H9 (cell line): ENCODE data around the gene CCL4L2. TPM values are rescaled to one million over a fixed set of nuclear protein-coding genes. Genes with fewer than 3 reads are reported as not detected.

ENCODE experiments used
- DNase-seq: peaks from one replicate; pipeline ENCODE4 v3.0.0-alpha.2; 2017
- H2AFZ ChIP-seq: one replicate; pipeline ENCODE4 v1.6.1; 2013; ENCODE audit warnings: mild to moderate bottlenecking, low read length, control low read depth, moderate library complexity
- H2AK5ac ChIP-seq: 2 replicates; pipeline ENCODE4 v1.6.1; 2013; ENCODE audit warnings: low read length, control low read depth, mixed read lengths; ENCODE audit not compliant: insufficient read length
- H2BK120ac ChIP-seq: one replicate; pipeline ENCODE4 v1.6.1; 2013; ENCODE audit warnings: low read depth, mild to moderate bottlenecking, low read length, control low read depth, inconsistent platforms; ENCODE audit not compliant: poor library complexity, severe bottlenecking
- H2BK12ac ChIP-seq: 2 replicates; pipeline ENCODE4 v1.6.1; 2013; ENCODE audit warnings: low read length, control low read depth, mixed read lengths, low read depth; ENCODE audit not compliant: insufficient read length
- H2BK15ac ChIP-seq: 2 replicates; pipeline ENCODE4 v1.6.1; 2013; ENCODE audit warnings: low read depth, low read length, control low read depth
- H2BK20ac ChIP-seq: one replicate; pipeline ENCODE4 v1.6.1; 2013; ENCODE audit warnings: low read depth, mild to moderate bottlenecking, low read length, control low read depth, inconsistent platforms; ENCODE audit not compliant: poor library complexity, severe bottlenecking
- H2BK5ac ChIP-seq: 2 replicates; pipeline ENCODE4 v1.6.1; 2013; ENCODE audit warnings: low read length, control low read depth, mixed read lengths; ENCODE audit not compliant: insufficient read length
- H3K14ac ChIP-seq: 2 replicates; pipeline ENCODE4 v1.6.1; 2013; ENCODE audit warnings: low read length, control low read depth; ENCODE audit not compliant: insufficient read depth
- H3K18ac ChIP-seq: 2 replicates; pipeline ENCODE4 v1.6.1; 2013; ENCODE audit warnings: low read depth, mild to moderate bottlenecking, mixed read lengths, low read length, control low read depth; ENCODE audit not compliant: insufficient read length
- H3K23ac ChIP-seq: 2 replicates; pipeline ENCODE4 v1.6.1; 2013; ENCODE audit warnings: low read length, control low read depth, mixed read lengths, low read depth; ENCODE audit not compliant: insufficient read length
- H3K23me2 ChIP-seq: 2 replicates; pipeline ENCODE4 v1.6.1; 2013; ENCODE audit warnings: low read depth, mild to moderate bottlenecking, mixed read lengths, low read length, control low read depth; ENCODE audit not compliant: insufficient read length, poor library complexity, severe bottlenecking
- H3K27ac ChIP-seq: 2 replicates; pipeline ENCODE4 v1.5.1; 2013; ENCODE audit warnings: low read length, control low read depth, mixed read lengths, low read depth; ENCODE audit not compliant: insufficient read length
- H3K27me3 ChIP-seq: 2 replicates; pipeline ENCODE4 v1.6.1; 2013; ENCODE audit warnings: low read length, control low read depth, inconsistent platforms; ENCODE audit not compliant: insufficient read depth
- H3K4ac ChIP-seq: 2 replicates; pipeline ENCODE4 v1.6.1; 2013; ENCODE audit warnings: low read depth, mild to moderate bottlenecking, control low read depth, inconsistent platforms, low read length, moderate library complexity
- H3K4me1 ChIP-seq: 2 replicates; pipeline ENCODE4 v1.6.1; 2013; ENCODE audit warnings: low read length, control low read depth, inconsistent platforms; ENCODE audit not compliant: insufficient read depth
- H3K4me2 ChIP-seq: 2 replicates; pipeline ENCODE4 v1.6.1; 2013; ENCODE audit warnings: low read length, control low read depth, mixed read lengths; ENCODE audit not compliant: insufficient read length, insufficient read depth
- H3K56ac ChIP-seq: 2 replicates; pipeline ENCODE4 v1.6.1; 2013; ENCODE audit warnings: low read depth, mild to moderate bottlenecking, mixed read lengths, low read length, control low read depth; ENCODE audit not compliant: insufficient read length
- H3K79me1 ChIP-seq: 2 replicates; pipeline ENCODE4 v1.6.1; 2013; ENCODE audit warnings: low read depth, mild to moderate bottlenecking, moderate library complexity, low read length, control low read depth, inconsistent platforms; ENCODE audit not compliant: insufficient read depth, poor library complexity, severe bottlenecking
- H3K79me2 ChIP-seq: 2 replicates; pipeline ENCODE4 v1.6.1; 2013; ENCODE audit warnings: low read length, control low read depth, inconsistent platforms; ENCODE audit not compliant: insufficient read depth
- H3K9ac ChIP-seq: 2 replicates; pipeline ENCODE4 v1.6.1; 2013; ENCODE audit warnings: low read length, control low read depth, mixed read lengths; ENCODE audit not compliant: insufficient read length; ENCODE audit errors: extremely low read depth
- H3K9me3 ChIP-seq: one replicate; pipeline ENCODE4 v1.6.1; 2013; ENCODE audit warnings: low read depth, low read length, inconsistent platforms; ENCODE audit not compliant: control insufficient read depth
- H3T11ph ChIP-seq: one replicate; pipeline ENCODE4 v1.6.1; 2013; ENCODE audit warnings: mild to moderate bottlenecking, low read length, control low read depth, inconsistent platforms
- H4K20me1 ChIP-seq: one replicate; pipeline ENCODE4 v1.6.1; 2013; ENCODE audit not compliant: control insufficient read depth, insufficient read length, insufficient read depth
- H4K5ac ChIP-seq: 2 replicates; pipeline ENCODE4 v1.6.1; 2013; ENCODE audit warnings: low read depth, mild to moderate bottlenecking, mixed read lengths, low read length, control low read depth; ENCODE audit not compliant: insufficient read length
- H4K8ac ChIP-seq: replicated peaks from 2 replicates; pipeline ENCODE4 v1.6.1; 2013; ENCODE audit warnings: low read length, control low read depth, mixed read lengths, low read depth; ENCODE audit not compliant: insufficient read length
- H4K91ac ChIP-seq: 2 replicates; pipeline ENCODE4 v1.6.1; 2013; ENCODE audit warnings: low read depth, mild to moderate bottlenecking, moderate library complexity, mixed read lengths, low read length, control low read depth; ENCODE audit not compliant: insufficient read length
- H3K27ac Mint-ChIP-seq, 3 experiments: 2 replicates in 2 of 3; 3 replicates in 1 of 3; pipeline ENCODE4 v1.8.0; 2020 to 2021; ENCODE audit warnings: mixed read lengths in 3 of 3, mild to moderate bottlenecking in 1 of 3, moderate library complexity in 1 of 3
- H3K27me3 Mint-ChIP-seq: 2 replicates; pipeline ENCODE4 v1.8.0; 2021; ENCODE audit warnings: low read depth, mild to moderate bottlenecking, moderate library complexity, mixed read lengths
- H3K36me3 Mint-ChIP-seq, 3 experiments: 2 replicates in 2 of 3; 3 replicates in 1 of 3; pipeline ENCODE4 v1.8.0; 2020 to 2021; ENCODE audit warnings: low read depth in 3 of 3, mixed read lengths in 3 of 3; ENCODE audit not compliant: insufficient read depth in 1 of 3
- H3K4me1 Mint-ChIP-seq, 2 experiments: 2 replicates each; pipeline ENCODE4 v1.8.0; 2020; ENCODE audit warnings: mixed read lengths in 2 of 2
- H3K4me3 Mint-ChIP-seq, 2 experiments: 2 replicates in 1 of 2; 3 replicates in 1 of 2; pipeline ENCODE4 v1.8.0; 2020 to 2021; ENCODE audit warnings: mild to moderate bottlenecking in 2 of 2, mixed read lengths in 2 of 2, moderate library complexity in 1 of 2
- H3K9me3 Mint-ChIP-seq, 2 experiments: 2 replicates in 1 of 2; 3 replicates in 1 of 2; pipeline ENCODE4 v1.8.0; 2020; ENCODE audit warnings: mild to moderate bottlenecking in 2 of 2, mixed read lengths in 2 of 2, moderate library complexity in 1 of 2
- WGBS: extraction: QIAGEN DNeasy Blood & Tissue Kit; methylation state at CpG from one replicate; pipeline ENCODE4 v1.1.7; 2013; ENCODE audit warnings: missing lambda C conversion rate, low lambda C conversion rate, mixed read lengths; ENCODE audit not compliant: insufficient read length; ENCODE audit errors: extremely low coverage; 5-methylcytosine and 5-hydroxymethylcytosine counted together
- total RNA-seq: library from RNA; stranded (reverse); gene quantifications from 2 replicates; pipeline ENCODE4 v1.2.1, GENCODE V29; 2021
- TF ChIP-seq, protein P1 (sequence below): fragments of 200-600 bp; sonication (generic); conservative IDR thresholded peaks from 3 replicates; pipeline ENCODE4 v1.8.0; 2021; ENCODE audit warnings: antibody characterized with exemption, mild to moderate bottlenecking

Gene CCL4L2
- total RNA-seq, 1 experiment from 2014 or later: not detected

GRCh38 chr17:36212272-36212605 is 1.4 kb downstream of the CCL4L2 start:
- Histone ChIP-seq H3K79me1 (no peaks in the 10 kb centered on the region), H4K8ac (no peak overlapping the region), H3K23ac (no peak overlapping the region), H4K91ac (no peak overlapping the region), H3K18ac (no peak overlapping the region), H2BK15ac (no peak overlapping the region), H4K20me1 (no peaks in the 10 kb centered on the region), H4K5ac (no peak overlapping the region), H3K27ac (no peak overlapping the region), H2BK12ac (no peak overlapping the region), H3K23me2 (no peaks in the 10 kb centered on the region), H2BK20ac (no peak overlapping the region), H2BK5ac (no peak overlapping the region), H2AK5ac (no peak overlapping the region), H3K4me2 (no peak overlapping the region), H3K27me3 (no peaks in the 10 kb centered on the region), H3K14ac (no peak overlapping the region), H2AFZ (no peak overlapping the region), H3K79me2 (no peaks in the 10 kb centered on the region), H3K4me1 (no peaks in the 10 kb centered on the region), H3K4ac (no peak overlapping the region), H3T11ph (no peak overlapping the region), H3K9ac (no peak overlapping the region), H2BK120ac (no peak overlapping the region), H3K56ac (no peak overlapping the region), H3K9me3 (no peaks in the 10 kb centered on the region)
- Mint-ChIP-seq H3K36me3 (no peaks in the 10 kb centered on the region), H3K4me3 (no peak overlapping the region), H3K9me3 (no peaks in the 10 kb centered on the region), H3K27me3 (peaks cover 7% of the 10 kb centered on the region; the same call in 1 of the 2 replicates), H3K27ac (no peak overlapping the region), H3K4me1 (peaks cover 7 to 8% of the 10 kb centered on the region in 2 experiments)
- WGBS: no CpG with 5 or more reads among the region's 4 CpGs
- TF ChIP-seq, protein P1, sequence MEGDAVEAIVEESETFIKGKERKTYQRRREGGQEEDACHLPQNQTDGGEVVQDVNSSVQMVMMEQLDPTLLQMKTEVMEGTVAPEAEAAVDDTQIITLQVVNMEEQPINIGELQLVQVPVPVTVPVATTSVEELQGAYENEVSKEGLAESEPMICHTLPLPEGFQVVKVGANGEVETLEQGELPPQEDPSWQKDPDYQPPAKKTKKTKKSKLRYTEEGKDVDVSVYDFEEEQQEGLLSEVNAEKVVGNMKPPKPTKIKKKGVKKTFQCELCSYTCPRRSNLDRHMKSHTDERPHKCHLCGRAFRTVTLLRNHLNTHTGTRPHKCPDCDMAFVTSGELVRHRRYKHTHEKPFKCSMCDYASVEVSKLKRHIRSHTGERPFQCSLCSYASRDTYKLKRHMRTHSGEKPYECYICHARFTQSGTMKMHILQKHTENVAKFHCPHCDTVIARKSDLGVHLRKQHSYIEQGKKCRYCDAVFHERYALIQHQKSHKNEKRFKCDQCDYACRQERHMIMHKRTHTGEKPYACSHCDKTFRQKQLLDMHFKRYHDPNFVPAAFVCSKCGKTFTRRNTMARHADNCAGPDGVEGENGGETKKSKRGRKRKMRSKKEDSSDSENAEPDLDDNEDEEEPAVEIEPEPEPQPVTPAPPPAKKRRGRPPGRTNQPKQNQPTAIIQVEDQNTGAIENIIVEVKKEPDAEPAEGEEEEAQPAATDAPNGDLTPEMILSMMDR: no peak
- DNase-seq: no peak
